C4-2B (cell line): ENCODE results near the gene LCN10.

ENCODE experiments used
- ZFX ChIP-seq: fragments of 450-650 bp; IDR thresholded peaks from 2 replicates; pipeline ENCODE4 v1.6.1; 2017
- TF ChIP-seq, protein P1 (sequence below): fragments of 450-650 bp; conservative IDR thresholded peaks from 2 replicates; pipeline ENCODE4 v1.5.1; 2017; ENCODE audit warnings: mild to moderate bottlenecking

GRCh38 chr9:136762221-136762691 is 19.5 kb upstream of the LCN10 start:
- no peak for TF ChIP-seq ZFX
- TF ChIP-seq, protein P1, sequence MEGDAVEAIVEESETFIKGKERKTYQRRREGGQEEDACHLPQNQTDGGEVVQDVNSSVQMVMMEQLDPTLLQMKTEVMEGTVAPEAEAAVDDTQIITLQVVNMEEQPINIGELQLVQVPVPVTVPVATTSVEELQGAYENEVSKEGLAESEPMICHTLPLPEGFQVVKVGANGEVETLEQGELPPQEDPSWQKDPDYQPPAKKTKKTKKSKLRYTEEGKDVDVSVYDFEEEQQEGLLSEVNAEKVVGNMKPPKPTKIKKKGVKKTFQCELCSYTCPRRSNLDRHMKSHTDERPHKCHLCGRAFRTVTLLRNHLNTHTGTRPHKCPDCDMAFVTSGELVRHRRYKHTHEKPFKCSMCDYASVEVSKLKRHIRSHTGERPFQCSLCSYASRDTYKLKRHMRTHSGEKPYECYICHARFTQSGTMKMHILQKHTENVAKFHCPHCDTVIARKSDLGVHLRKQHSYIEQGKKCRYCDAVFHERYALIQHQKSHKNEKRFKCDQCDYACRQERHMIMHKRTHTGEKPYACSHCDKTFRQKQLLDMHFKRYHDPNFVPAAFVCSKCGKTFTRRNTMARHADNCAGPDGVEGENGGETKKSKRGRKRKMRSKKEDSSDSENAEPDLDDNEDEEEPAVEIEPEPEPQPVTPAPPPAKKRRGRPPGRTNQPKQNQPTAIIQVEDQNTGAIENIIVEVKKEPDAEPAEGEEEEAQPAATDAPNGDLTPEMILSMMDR, result no peak
